ENCODE results near the gene CYB5R4.

Gene CYB5R4

DNA sequence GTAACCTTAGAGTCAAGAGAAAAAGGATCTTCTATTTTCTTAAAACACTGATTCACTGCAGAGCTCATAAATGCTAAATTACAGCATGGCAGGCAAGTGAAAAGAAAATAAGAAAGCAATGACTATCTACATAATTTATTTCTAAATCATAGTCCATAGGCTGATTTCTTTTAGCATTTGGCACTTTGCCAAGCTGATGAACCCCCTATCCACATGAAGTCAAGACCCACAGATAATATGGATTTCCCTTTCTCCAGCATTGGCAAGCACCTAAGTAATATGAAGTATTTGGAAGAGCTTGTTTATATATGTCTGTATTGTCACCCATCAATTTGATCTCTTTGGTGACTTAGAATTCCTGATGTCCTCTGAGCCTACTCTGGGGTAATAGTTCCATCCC lies 126.2 kb downstream of the CYB5R4 start:
- no peak for DNase-seq

DNA sequence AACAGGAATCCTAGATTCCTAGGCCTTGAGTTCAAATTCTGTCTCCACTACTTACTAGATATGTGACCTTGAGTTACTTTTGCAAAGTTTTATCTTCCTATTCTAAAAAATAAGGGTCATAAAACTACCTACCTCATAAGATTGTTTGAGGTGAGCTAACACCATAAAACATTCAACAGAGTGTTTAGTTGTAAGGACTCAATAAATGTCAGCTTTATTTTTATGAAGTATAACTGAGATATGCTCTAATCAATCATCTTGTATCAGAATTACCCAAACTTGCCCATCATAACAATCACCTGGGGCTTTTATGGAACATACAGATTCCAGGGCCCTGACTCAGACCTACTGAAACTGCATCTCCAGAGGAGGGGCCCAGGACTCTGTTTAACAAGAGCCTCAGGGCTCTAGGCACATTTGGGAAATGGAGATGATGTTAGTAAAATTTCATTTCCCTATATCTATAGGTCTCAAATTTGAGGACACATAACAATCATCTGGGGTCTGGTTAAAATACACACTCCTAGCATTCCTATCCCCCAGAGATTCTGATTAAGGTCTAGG lies 138.6 kb downstream of the CYB5R4 start:
- no peak for DNase-seq

DNA sequence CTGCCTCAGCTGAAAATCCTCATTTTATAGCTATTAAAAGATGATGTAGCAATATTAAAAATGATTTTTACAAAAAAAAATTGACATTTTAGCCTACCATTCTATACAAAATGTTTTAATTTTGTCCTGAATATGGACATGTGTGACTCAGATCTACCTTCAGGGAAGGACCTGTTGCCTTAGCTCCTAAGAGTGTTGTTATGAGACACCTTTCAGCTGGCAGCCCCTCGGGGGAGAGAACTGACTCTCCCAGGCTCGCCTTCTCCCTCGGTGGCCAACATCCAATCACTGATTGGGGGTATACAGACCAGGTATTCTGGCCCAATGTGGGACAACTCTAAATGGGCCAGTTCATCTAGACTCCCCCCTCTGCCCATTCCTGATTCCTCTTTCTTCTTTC lies 141.6 kb downstream of the CYB5R4 start:
- DNase-seq: no peak

DNA sequence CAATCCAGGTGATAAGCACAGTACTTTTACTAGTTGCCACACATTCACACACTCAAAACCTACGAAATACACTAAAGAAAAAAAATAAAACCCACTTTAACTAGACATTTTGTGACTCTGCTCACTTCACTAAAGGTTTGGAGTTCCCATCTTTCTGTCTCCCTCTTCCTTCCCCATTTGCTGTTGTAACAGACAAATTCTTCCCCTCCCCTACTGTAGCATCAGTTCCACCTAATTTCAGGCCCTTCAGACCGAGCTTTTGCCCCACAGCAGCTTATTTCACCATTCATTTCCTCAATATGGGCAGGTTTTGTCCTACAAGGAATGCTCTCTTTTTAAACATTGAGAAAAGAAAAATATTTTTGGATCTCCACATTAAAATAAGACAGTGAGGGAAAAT lies 142.7 kb downstream of the CYB5R4 start:
- DNase-seq: no peak

DNA sequence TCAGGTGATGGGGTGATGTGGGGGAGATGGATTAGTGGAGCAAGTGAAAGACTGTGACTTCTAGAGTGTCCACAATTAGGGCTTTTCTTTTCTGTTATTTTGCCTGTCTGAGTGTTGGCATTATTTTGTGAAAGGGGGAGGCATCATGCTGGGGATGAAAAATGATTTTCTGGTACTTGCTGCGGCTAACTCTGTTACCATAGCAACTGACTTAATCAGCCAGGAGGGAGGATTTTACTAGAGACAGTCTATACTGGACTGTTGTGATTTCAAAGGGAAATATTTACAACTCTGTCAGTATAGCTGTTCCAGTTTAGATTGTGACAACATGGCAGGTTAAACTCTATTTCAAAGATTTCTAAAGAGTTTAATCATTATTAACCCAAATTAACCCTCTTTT lies 143.6 kb downstream of the CYB5R4 start:
- DNase-seq: no peak

DNA sequence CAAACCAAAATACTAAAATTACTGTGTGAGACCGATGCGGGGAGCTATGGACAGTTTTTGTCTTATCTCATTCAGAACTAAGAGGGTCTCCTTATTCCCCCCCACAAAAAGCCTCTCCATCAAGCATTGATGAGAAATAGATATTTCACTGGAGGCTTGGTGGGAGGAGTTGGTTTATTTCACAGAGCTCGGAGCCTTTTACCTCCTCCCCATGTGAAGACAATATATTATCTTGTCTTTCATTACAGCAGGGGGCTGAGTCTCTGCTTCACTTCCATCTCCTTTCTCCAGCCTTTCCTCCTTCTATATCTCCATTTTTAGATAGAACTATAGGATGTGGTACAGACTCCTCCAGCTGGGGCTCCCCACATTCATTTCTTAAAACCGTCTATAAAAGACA lies 144.2 kb downstream of the CYB5R4 start:
- no peak for DNase-seq

DNA sequence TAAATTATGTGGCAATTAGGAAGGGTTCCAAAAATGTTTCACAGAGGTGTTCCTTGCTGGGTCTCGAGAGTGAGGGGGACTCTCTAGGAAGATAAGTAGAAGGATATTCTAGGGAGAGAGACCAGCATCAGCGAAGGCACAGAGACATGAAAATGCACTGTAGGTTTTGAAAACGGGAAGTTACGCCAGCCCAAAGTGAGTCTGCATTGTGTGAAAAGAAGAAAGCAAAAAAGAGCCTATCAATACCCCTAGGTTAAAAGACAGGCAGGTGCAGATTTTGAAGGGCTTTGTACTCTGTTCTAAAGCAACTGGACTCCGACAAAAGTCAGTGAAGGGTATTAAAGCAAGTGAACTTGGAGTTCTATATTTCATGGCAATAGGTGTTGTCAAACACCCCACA lies 148.4 kb downstream of the CYB5R4 start:
- DNase-seq: no peak

DNA sequence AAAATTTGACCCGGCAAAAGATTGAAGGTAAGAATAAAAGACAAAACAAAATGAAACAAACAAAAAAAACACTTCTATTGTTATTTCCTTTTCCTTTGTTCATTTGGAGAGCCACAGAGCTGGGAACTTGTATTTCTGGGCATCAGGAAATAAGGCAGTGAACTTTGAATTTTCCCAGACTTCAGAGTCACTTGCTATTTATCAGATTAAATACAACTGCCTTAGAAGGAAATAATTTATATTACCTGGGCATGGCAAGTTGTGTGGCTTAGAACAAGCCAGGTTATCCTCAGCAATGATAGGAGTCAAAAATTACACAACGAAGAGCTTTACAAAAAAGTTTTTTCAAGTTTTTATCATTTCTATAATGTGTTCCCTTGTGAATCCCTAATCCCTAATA lies 153.9 kb downstream of the CYB5R4 start:
- DNase-seq: no peak

DNA sequence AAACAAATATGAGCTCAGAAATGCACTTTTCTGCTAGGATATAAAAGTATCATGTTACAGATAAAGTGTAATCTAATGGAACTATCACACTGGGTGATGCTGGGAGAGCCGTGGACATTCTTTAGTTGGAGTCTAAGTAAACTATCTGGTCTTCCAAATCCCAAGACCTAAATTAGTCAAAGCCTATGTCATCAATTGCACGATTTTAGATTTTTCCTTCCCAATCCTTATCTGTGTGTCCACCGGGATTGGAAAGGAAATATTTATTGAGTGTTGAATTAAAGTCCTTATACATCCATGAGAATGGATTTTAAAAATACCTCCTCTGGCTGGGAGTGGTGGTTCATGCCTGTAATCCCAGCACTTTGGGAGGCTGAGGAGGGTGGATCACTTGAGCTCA lies 154.4 kb downstream of the CYB5R4 start:
- no peak for DNase-seq

DNA sequence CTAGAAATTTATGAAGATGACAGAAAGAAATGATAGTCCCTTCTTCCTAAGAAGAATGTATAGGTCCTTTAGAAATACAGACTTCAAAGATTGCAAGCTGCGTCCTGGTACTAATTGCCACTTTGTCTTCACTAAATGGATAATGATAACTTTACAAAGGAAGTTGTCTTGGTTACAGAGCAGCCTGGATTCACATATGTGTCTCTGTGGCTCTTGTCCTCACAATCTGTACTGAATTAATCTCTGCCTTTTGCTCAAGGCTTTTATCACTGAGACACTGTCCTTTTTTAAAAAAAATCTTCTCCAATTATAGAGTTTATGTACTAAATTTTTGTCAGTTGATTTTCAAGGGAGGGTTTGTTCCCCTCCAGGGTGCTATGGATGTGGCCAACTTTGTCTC lies 156.5 kb downstream of the CYB5R4 start:
- no peak for DNase-seq
